CD14-positive monocyte (primary cell): Measurements from ENCODE around the gene CDO1. TPM values are rescaled to one million over a fixed set of nuclear protein-coding genes. Genes with fewer than 3 reads are reported as not detected.

Experiments used
- DNase-seq, 3 donors: peaks; one replicate each; pipeline ENCODE4 v3.0.0-alpha.2; 2011 to 2022
- H2AFZ ChIP-seq: 2 replicates; pipeline ENCODE4 v1.6.0; 2012; ENCODE audit warnings: mild to moderate bottlenecking, low read depth, low read length, inconsistent platforms; ENCODE audit not compliant: insufficient read depth, poor library complexity, severe bottlenecking
- H3K27ac ChIP-seq, 2 donors: 1 replicate in 1 of 2; 2 replicates in 1 of 2; pipeline ENCODE4 v1.5.1; 2012 to 2013; ENCODE audit warnings: low read length in 2 of 2, control low read depth in 1 of 2, inconsistent platforms in 1 of 2, low read depth in 1 of 2, mild to moderate bottlenecking in 1 of 2
- H3K27me3 ChIP-seq, 2 donors: one replicate each; pipeline versions ENCODE4 v1.6.0 to v1.6.1; 2011 to 2013; ENCODE audit warnings: low read length in 2 of 2; ENCODE audit not compliant: control insufficient read depth in 2 of 2, insufficient read depth in 2 of 2
- H3K36me3 ChIP-seq, 2 donors: replicated peaks in 1 of 2; 1 replicate in 1 of 2; 2 replicates in 1 of 2; pipeline versions ENCODE4 v1.5.1 to v1.6.1; 2012 to 2013; ENCODE audit warnings: low read length in 2 of 2, control low read depth in 1 of 2, inconsistent platforms in 1 of 2, mild to moderate bottlenecking in 1 of 2; ENCODE audit not compliant: insufficient read depth in 2 of 2, control insufficient read depth in 1 of 2
- H3K4me1 ChIP-seq, 2 donors: 1 replicate in 1 of 2; 2 replicates in 1 of 2; pipeline versions ENCODE4 v1.5.1 to v1.6.1; 2012 to 2013; ENCODE audit warnings: low read length in 2 of 2, control low read depth in 1 of 2, inconsistent platforms in 1 of 2, mild to moderate bottlenecking in 1 of 2, moderate library complexity in 1 of 2; ENCODE audit not compliant: insufficient read depth in 2 of 2, control insufficient read depth in 1 of 2
- H3K4me2 ChIP-seq: replicated peaks from 2 replicates; pipeline ENCODE3; 2012; ENCODE audit warnings: low read length, moderate library complexity, mild to moderate bottlenecking; ENCODE audit not compliant: poor library complexity, severe bottlenecking; ENCODE audit errors: extremely low read depth
- H3K4me3 ChIP-seq, 3 experiments: fragments of 200-600 bp in 1 of 3; sonication (generic) in 1 of 3; replicated peaks in 1 of 3; 1 replicate in 2 of 3; 2 replicates in 1 of 3; pipeline ENCODE4 v1.5.1; 2011 to 2013; ENCODE audit warnings: low read length in 3 of 3, mild to moderate bottlenecking in 3 of 3, control low read depth in 2 of 3, low read depth in 2 of 3, inconsistent platforms in 1 of 3, moderate library complexity in 1 of 3
- H3K79me2 ChIP-seq: 2 replicates; pipeline ENCODE4 v1.6.0; 2012; ENCODE audit warnings: mild to moderate bottlenecking, control low read depth, inconsistent platforms, low read length, moderate library complexity; ENCODE audit not compliant: insufficient read depth
- H3K9ac ChIP-seq: 2 replicates; pipeline ENCODE4 v1.6.0; 2017; ENCODE audit warnings: low read length, mild to moderate bottlenecking; ENCODE audit not compliant: insufficient read depth, poor library complexity, severe bottlenecking
- H3K9me3 ChIP-seq, 2 donors: replicated peaks in 1 of 2; 1 replicate in 1 of 2; 2 replicates in 1 of 2; pipeline versions ENCODE4 v1.5.1 to v1.6.1; 2012 to 2013; ENCODE audit warnings: low read length in 2 of 2, control low read depth in 1 of 2; ENCODE audit not compliant: control insufficient read depth in 1 of 2, insufficient read depth in 1 of 2
- H4K20me1 ChIP-seq: 2 replicates; pipeline ENCODE4 v1.6.0; 2012; ENCODE audit warnings: mild to moderate bottlenecking, low read length, control low read depth, moderate library complexity; ENCODE audit not compliant: insufficient read depth
- H3K27ac Mint-ChIP-seq, 7 donors: one replicate each; pipeline ENCODE4 v1.8.0; 2020; ENCODE audit warnings: mild to moderate bottlenecking in 7 of 7, mixed read lengths in 7 of 7, moderate library complexity in 6 of 7, inconsistent platforms in 2 of 7
- H3K27me3 Mint-ChIP-seq, 3 donors: one replicate each; pipeline ENCODE4 v1.8.0; 2021 to 2022; ENCODE audit warnings: low read depth in 3 of 3, mild to moderate bottlenecking in 3 of 3, mixed read lengths in 3 of 3, moderate library complexity in 3 of 3, inconsistent platforms in 1 of 3
- H3K36me3 Mint-ChIP-seq, 2 donors: one replicate each; pipeline ENCODE4 v1.8.0; 2020; ENCODE audit warnings: mixed read lengths in 2 of 2, inconsistent platforms in 1 of 2, mild to moderate bottlenecking in 1 of 2
- H3K4me1 Mint-ChIP-seq: one replicate; pipeline ENCODE4 v1.8.0; 2020; ENCODE audit warnings: mild to moderate bottlenecking, mixed read lengths
- H3K4me3 Mint-ChIP-seq, 2 donors: one replicate each; pipeline ENCODE4 v1.8.0; 2020; ENCODE audit warnings: mild to moderate bottlenecking in 2 of 2, mixed read lengths in 2 of 2, moderate library complexity in 1 of 2
- H3K9me3 Mint-ChIP-seq, 7 donors: one replicate each; pipeline ENCODE4 v1.8.0; 2020 to 2022; ENCODE audit warnings: mixed read lengths in 7 of 7, mild to moderate bottlenecking in 6 of 7, moderate library complexity in 6 of 7, inconsistent platforms in 2 of 7
- WGBS: methylation state at CpG from one replicate; pipeline ENCODE4 v1.1.5; 2013; ENCODE audit warnings: missing lambda C conversion rate; ENCODE audit not compliant: insufficient coverage; 5-methylcytosine and 5-hydroxymethylcytosine counted together
- intact Hi-C, 2 donors: fragments of 100-400 bp; cut with micrococcal nuclease; formaldehyde crosslinking; loops; one replicate each; pipeline versions ENCODE4 v1.15.0 to v1.15.1; 2023
- polyA plus RNA-seq, 3 donors: library from polyadenylated mRNA; depleted of rRNA in 1 of 3; unstranded in 2 of 3; stranded (reverse) in 1 of 3; fragments of 300-500 nt in 2 of 3; fragments of >200 nt in 1 of 3; fragmentation: Illumina TruSeq in 2 of 3; gene quantifications; 1 replicate in 2 of 3; 2 replicates in 1 of 3; pipeline ENCODE4 v1.2.3, GENCODE V29; 2012 to 2021
- TF ChIP-seq, protein P1 (sequence below): fragments of 200-600 bp; IDR thresholded peaks from one replicate; pipeline ENCODE4 v1.8.0; 2022; ENCODE audit warnings: antibody characterized with exemption, mild to moderate bottlenecking

The CDO1 gene
- polyA plus RNA-seq, 3 donors: not detected

DNA sequence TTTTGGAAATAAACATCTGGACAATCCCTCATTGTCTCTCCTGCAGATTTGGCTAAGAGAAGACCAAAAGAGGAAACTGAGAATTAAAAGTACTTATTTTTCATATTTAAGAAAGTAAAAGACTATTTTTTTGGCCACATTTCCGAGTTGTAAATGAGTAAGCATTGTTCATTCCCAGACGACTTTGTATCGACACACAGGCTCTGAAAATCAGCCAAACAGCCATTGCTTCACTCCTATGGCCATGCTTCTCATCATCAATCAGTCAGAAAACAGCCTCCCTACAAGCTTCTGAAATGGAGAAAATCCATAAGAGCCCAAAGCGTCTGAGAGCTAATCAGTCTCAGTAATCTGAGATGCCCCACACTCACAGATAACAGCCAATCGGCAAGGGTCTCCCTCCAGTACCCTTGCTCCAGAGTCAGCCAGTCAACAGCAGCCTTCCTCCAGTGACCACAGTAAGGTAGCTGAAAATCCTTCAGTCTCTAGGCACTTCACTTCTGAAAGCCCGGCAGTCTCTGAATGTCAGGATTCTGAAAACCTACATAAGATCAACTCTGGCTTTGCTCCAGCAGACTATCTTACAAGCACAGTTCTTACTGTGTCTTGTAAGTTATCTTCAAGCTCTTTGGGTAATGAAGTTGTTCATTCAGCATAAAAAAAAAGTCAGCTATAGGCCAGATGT lies 30.9 kb downstream of the CDO1 start:
- Histone ChIP-seq H3K9ac (no peak overlapping the region), H3K27ac (no peak overlapping the region), H4K20me1 (no peaks in the 10 kb centered on the region), H3K4me1 (no peaks in the 10 kb centered on the region), H3K36me3 (no peaks in the 10 kb centered on the region), H2AFZ (no peak overlapping the region), H3K9me3 (no peaks in the 10 kb centered on the region), H3K27me3 (no peaks in the 10 kb centered on the region), H3K4me2 (no peak overlapping the region), H3K4me3 (no peak overlapping the region), H3K79me2 (no peaks in the 10 kb centered on the region)
- Mint-ChIP-seq H3K4me1 (no peaks in the 10 kb centered on the region), H3K27me3 (peaks cover 3 to 12% (median 8%) of the 10 kb centered on the region in 3 donors), H3K9me3 (peaks cover 0 to 5% (median 0%) of the 10 kb centered on the region in 7 donors), H3K4me3 (no peak overlapping the region), H3K27ac (no peak overlapping the region), H3K36me3 (no peaks in the 10 kb centered on the region)
- intact Hi-C loops: no loop called here
- TF ChIP-seq, protein P1, sequence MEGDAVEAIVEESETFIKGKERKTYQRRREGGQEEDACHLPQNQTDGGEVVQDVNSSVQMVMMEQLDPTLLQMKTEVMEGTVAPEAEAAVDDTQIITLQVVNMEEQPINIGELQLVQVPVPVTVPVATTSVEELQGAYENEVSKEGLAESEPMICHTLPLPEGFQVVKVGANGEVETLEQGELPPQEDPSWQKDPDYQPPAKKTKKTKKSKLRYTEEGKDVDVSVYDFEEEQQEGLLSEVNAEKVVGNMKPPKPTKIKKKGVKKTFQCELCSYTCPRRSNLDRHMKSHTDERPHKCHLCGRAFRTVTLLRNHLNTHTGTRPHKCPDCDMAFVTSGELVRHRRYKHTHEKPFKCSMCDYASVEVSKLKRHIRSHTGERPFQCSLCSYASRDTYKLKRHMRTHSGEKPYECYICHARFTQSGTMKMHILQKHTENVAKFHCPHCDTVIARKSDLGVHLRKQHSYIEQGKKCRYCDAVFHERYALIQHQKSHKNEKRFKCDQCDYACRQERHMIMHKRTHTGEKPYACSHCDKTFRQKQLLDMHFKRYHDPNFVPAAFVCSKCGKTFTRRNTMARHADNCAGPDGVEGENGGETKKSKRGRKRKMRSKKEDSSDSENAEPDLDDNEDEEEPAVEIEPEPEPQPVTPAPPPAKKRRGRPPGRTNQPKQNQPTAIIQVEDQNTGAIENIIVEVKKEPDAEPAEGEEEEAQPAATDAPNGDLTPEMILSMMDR: no peak
- DNase-seq: no peak
- WGBS: 57% methylated on average over 4 of the region's 6 CpGs

DNA sequence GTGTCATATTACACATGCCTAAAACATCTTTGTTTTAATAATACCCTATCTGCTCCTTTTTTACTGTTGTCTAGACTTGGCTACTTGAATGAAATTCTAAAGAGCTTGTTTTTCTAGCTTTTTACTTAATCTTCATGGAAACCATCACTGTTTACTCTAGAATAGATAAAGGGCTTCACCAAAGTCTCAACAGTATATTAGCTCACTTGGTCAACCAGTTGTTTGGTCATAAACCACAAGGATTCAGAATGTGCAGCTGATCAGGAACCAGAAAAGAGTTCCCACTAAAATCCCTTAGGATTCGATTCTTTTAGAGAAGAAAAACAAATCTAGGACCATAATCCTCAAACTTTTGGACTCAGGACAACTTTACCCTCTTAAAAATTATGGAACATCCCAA lies 38.0 kb downstream of the CDO1 start:
- TF ChIP-seq, protein P1: no peak
- H3K4me3 Mint-ChIP-seq: no peak overlapping the region

More for the DNA sequence above, 38.0 kb downstream of the CDO1 start:
- intact Hi-C loops: no loop called here
- no peak overlapping the region for H3K27ac Mint-ChIP-seq
- no peak overlapping the region for H3K4me3 ChIP-seq
- H3K9me3 ChIP-seq: no peaks in the 10 kb centered on the region
- H3K36me3 Mint-ChIP-seq: no peaks in the 10 kb centered on the region
- H2AFZ ChIP-seq: no peak overlapping the region
- no peaks in the 10 kb centered on the region for H4K20me1 ChIP-seq
- H3K27me3 Mint-ChIP-seq: peaks cover 0 to 3% (median 3%) of the 10 kb centered on the region in 3 donors
- no peaks in the 10 kb centered on the region for H3K4me1 Mint-ChIP-seq
- H3K9ac ChIP-seq: no peak overlapping the region
- no peaks in the 10 kb centered on the region for H3K36me3 ChIP-seq
- H3K9me3 Mint-ChIP-seq: peaks cover 0 to 2% (median 0%) of the 10 kb centered on the region in 7 donors
- no peaks in the 10 kb centered on the region for H3K79me2 ChIP-seq
- no peak overlapping the region for H3K4me2 ChIP-seq
- no peak overlapping the region for H3K27ac ChIP-seq
- no peaks in the 10 kb centered on the region for H3K4me1 ChIP-seq
- no CpG with 5 or more reads among the region's 1 CpG for WGBS
- DNase-seq: no peak
- no peaks in the 10 kb centered on the region for H3K27me3 ChIP-seq
